OCI-LY7 (cell line): ENCODE measurements around the gene MNAT1. TPM values are rescaled to one million over a fixed set of nuclear protein-coding genes. Genes with fewer than 3 reads are reported as not detected.

Experiments used
- BruUV-seq: library from RNA; stranded (reverse); fragments of 400-500 nt; replicated peaks from 2 replicates; lab custom pipeline; 2021; lab: Mats Ljungman, UMichigan
- CTCF ChIA-PET: fragments of 300-600 bp; sonication (Branson Sonifier 250); formaldehyde crosslinking; loops from one replicate; lab custom pipeline; 2022; ENCODE audit warnings: antibody characterized with exemption; ENCODE audit not compliant: unreplicated experiment; lab: Charles Lee
- POLR2A ChIA-PET: fragments of 300-600 bp; sonication (Branson Sonifier 250); formaldehyde crosslinking; loops from one replicate; lab custom pipeline; 2022; ENCODE audit warnings: antibody characterized with exemption; lab: Charles Lee
- DNase-seq: peaks from one replicate; pipeline ENCODE4 v3.0.0-alpha.2; 2015; ENCODE audit warnings: low spot score
- H2AFZ ChIP-seq: fragments of 200-600 bp; sonication (generic), shearing (Covaris generic); 2 replicates; pipeline ENCODE4 v1.6.1; 2014; ENCODE audit warnings: mild to moderate bottlenecking, antibody characterized with exemption, low read length, moderate library complexity
- H3K27ac ChIP-seq: fragments of 200-600 bp; sonication (generic); 2 replicates; pipeline ENCODE4 v1.5.1; 2014; ENCODE audit warnings: mixed run types, low read depth, mild to moderate bottlenecking, moderate library complexity, low read length, inconsistent platforms; ENCODE audit not compliant: poor library complexity, severe bottlenecking
- H3K36me3 ChIP-seq: fragments of 200-600 bp; sonication (generic); 2 replicates; pipeline ENCODE4 v1.6.1; 2014; ENCODE audit warnings: mild to moderate bottlenecking, antibody characterized with exemption, low read length, moderate library complexity, mixed read lengths; ENCODE audit not compliant: insufficient read depth
- H3K4me1 ChIP-seq: fragments of 200-600 bp; sonication (generic); 2 replicates; pipeline ENCODE4 v1.5.1; 2014; ENCODE audit warnings: mild to moderate bottlenecking, low read length; ENCODE audit not compliant: insufficient read depth, poor library complexity, severe bottlenecking
- H3K4me2 ChIP-seq: fragments of 200-600 bp; sonication (generic); 2 replicates; pipeline ENCODE4 v1.6.1; 2014; ENCODE audit warnings: mild to moderate bottlenecking, low read length
- H3K4me3 ChIP-seq: fragments of 200-600 bp; sonication (generic); 2 replicates; pipeline ENCODE4 v1.5.1; 2014; ENCODE audit warnings: mild to moderate bottlenecking, low read depth, low read length; ENCODE audit not compliant: poor library complexity, severe bottlenecking
- H3K79me2 ChIP-seq: fragments of 200-600 bp; sonication (generic); 2 replicates; pipeline ENCODE4 v1.6.1; 2016; ENCODE audit warnings: low read depth, mild to moderate bottlenecking, low read length, moderate library complexity, mixed read lengths; ENCODE audit not compliant: insufficient read depth
- H3K9me2 ChIP-seq: fragments of 200-600 bp; sonication (generic); 2 replicates; pipeline ENCODE4 v1.6.1; 2016; ENCODE audit warnings: mild to moderate bottlenecking, low read length, mixed read lengths; ENCODE audit not compliant: insufficient read depth
- H3K9me3 ChIP-seq: fragments of 200-600 bp; sonication (generic); 2 replicates; pipeline ENCODE4 v1.6.1; 2014; ENCODE audit warnings: mild to moderate bottlenecking, mixed run types, low read length, mixed read lengths
- H4K20me1 ChIP-seq: fragments of 200-600 bp; sonication (generic); 2 replicates; pipeline ENCODE4 v1.6.1; 2014; ENCODE audit warnings: mild to moderate bottlenecking, antibody characterized with exemption, low read length, moderate library complexity, mixed read lengths; ENCODE audit not compliant: insufficient read depth
- CTCF ChIP-seq: fragments of 200-600 bp; sonication (generic); conservative IDR thresholded peaks from 2 replicates; pipeline ENCODE4 v1.5.1; 2014; ENCODE audit warnings: mild to moderate bottlenecking, antibody characterized with exemption, low read length, moderate library complexity, mixed read lengths
- EZH2phosphoT487 ChIP-seq: fragments of 200-600 bp; sonication (generic); IDR thresholded peaks from 2 replicates; pipeline ENCODE4 v1.6.1; 2018; ENCODE audit warnings: low read depth, borderline replicate concordance, mild to moderate bottlenecking, mixed run types, antibody characterized with exemption, low read length, moderate library complexity, mixed read lengths
- intact Hi-C: fragments of 100-400 bp; cut with micrococcal nuclease; formaldehyde crosslinking; loops from one replicate; pipeline ENCODE4 v1.10.0; 2022; ENCODE audit not compliant: unreplicated experiment
- total RNA-seq, 2 experiments: library from RNA; depleted of rRNA in 1 of 2; stranded (reverse); fragments of >200 nt in 1 of 2; shearing (Covaris generic) in 1 of 2; gene quantifications; 2 replicates each; pipeline ENCODE4 v1.2.3, GENCODE V29; 2014 to 2022

MNAT1 gene
- total RNA-seq, 2 experiments from 2014 or later: 58.5 to 60.9 TPM

GRCh38 chr14:60796434-60796833 is 61.9 kb downstream of the MNAT1 start:
- H3K9me2 ChIP-seq: no peaks in the 10 kb centered on the region
- H3K27ac ChIP-seq: no peak overlapping the region
- no peak for DNase-seq
- ChIA-PET CTCF (no interaction called here), POLR2A (interaction anchor here (0.8 kb wide), 1 partner anchor 118 kb away, joined by 4 read pairs; no protein-coding TSS in a partner anchor)
- intact Hi-C loops: no loop called here
- no TSS peak for BruUV-seq
- no peaks in the 10 kb centered on the region for H3K4me1 ChIP-seq
- H3K79me2 ChIP-seq: peaks cover 21% of the 10 kb centered on the region; the same call in 1 of the 2 replicates
- 0 out of 2 replicates have a peak, but pooled peaks cover 15% of the 10 kb centered on the region for H3K9me3 ChIP-seq
- H3K4me3 ChIP-seq: no peak overlapping the region
- H3K36me3 ChIP-seq: peaks cover 37% of the 10 kb centered on the region
- H3K4me2 ChIP-seq: no peak overlapping the region
- no peak for TF ChIP-seq EZH2phosphoT487
- TF ChIP-seq CTCF: no peak
- H2AFZ ChIP-seq: no peak overlapping the region
- no peaks in the 10 kb centered on the region for H4K20me1 ChIP-seq

GRCh38 chr14:60800409-60800808 is 65.8 kb downstream of the MNAT1 start:
- Histone ChIP-seq H4K20me1 (no peaks in the 10 kb centered on the region), H3K9me3 (no peaks in the 10 kb centered on the region), H3K36me3 (peaks cover 32% of the 10 kb centered on the region), H3K9me2 (no peaks in the 10 kb centered on the region), H3K4me1 (no peaks in the 10 kb centered on the region), H3K79me2 (no peaks in the 10 kb centered on the region), H3K4me2 (no peak overlapping the region), H2AFZ (no peak overlapping the region), H3K4me3 (no peak overlapping the region), H3K27ac (no peak overlapping the region)
- no peak for DNase-seq
- intact Hi-C loops: no loop called here
- CTCF ChIA-PET: no interaction called here
- no TSS peak for BruUV-seq
- POLR2A ChIA-PET: no interaction called here
- TF ChIP-seq CTCF: no peak
- no peak for TF ChIP-seq EZH2phosphoT487

GRCh38 chr14:60803871-60804270 is 69.3 kb downstream of the MNAT1 start:
- Histone ChIP-seq H3K36me3 (peaks cover 9% of the 10 kb centered on the region), H3K27ac (no peak overlapping the region), H4K20me1 (no peaks in the 10 kb centered on the region), H3K4me3 (no peak overlapping the region), H3K9me2 (no peaks in the 10 kb centered on the region), H2AFZ (no peak overlapping the region), H3K4me2 (no peak overlapping the region), H3K4me1 (no peaks in the 10 kb centered on the region), H3K9me3 (no peaks in the 10 kb centered on the region), H3K79me2 (no peaks in the 10 kb centered on the region)
- TF ChIP-seq EZH2phosphoT487: no peak
- no peak for TF ChIP-seq CTCF
- no TSS peak for BruUV-seq
- ChIA-PET POLR2A (interaction anchor here (0.9 to 1.5 kb wide), 2 partner anchors 12 to 52 kb away, joined by 3 to 6 read pairs; no protein-coding TSS in a partner anchor), CTCF (no interaction called here)
- DNase-seq: no peak
- intact Hi-C loops: no loop called here
